H1 (cell line): ENCODE data around the gene VIPAS39. TPM values are rescaled to one million over a fixed set of nuclear protein-coding genes. Genes with fewer than 3 reads are reported as not detected.

ENCODE experiments used
- CTCF ChIA-PET: fragments of 300-600 bp; sonication (Branson Sonifier 250); formaldehyde crosslinking; loops from one replicate; lab custom pipeline; 2021; ENCODE audit not compliant: partially characterized antibody; lab: Charles Lee
- POLR2A ChIA-PET: fragments of 300-600 bp; sonication (Branson Sonifier 250); formaldehyde crosslinking; loops from one replicate; lab custom pipeline; 2021; ENCODE audit warnings: inconsistent platforms; ENCODE audit not compliant: partially characterized antibody; lab: Charles Lee
- DNase-seq, 2 experiments: peaks; one replicate each; pipeline versions ENCODE4 v3.0.0 to v3.0.0-alpha.2; 2010 to 2022; ENCODE audit warnings: low spot score in 2 of 2, low read depth in 1 of 2, mixed read lengths in 1 of 2
- FAIRE-seq: peaks from 2 replicates; lab custom pipeline; 2011; peaks lifted over from hg19 to GRCh38; lab: Jason Lieb, UNC
- H2AFZ ChIP-seq: 2 replicates; pipeline ENCODE4 v1.8.1; 2012; ENCODE audit warnings: low read length, inconsistent platforms
- H2AK5ac ChIP-seq: 2 replicates; pipeline ENCODE4 v1.6.1; 2013; ENCODE audit warnings: low read depth, low read length
- H2BK120ac ChIP-seq: replicated peaks from 2 replicates; pipeline ENCODE3; 2013; ENCODE audit warnings: low read depth, low read length, inconsistent platforms
- H2BK12ac ChIP-seq: 2 replicates; pipeline ENCODE4 v1.6.1; 2013; ENCODE audit warnings: low read depth, low read length
- H2BK15ac ChIP-seq: 2 replicates; pipeline ENCODE4 v1.6.1; 2013; ENCODE audit warnings: low read length
- H2BK20ac ChIP-seq: 2 replicates; pipeline ENCODE4 v1.6.1; 2013; ENCODE audit warnings: low read length
- H2BK5ac ChIP-seq: 2 replicates; pipeline ENCODE4 v1.6.1; 2013; ENCODE audit warnings: low read depth, low read length
- H3K14ac ChIP-seq: 2 replicates; pipeline ENCODE4 v1.6.1; 2013; ENCODE audit warnings: inconsistent platforms; ENCODE audit not compliant: insufficient read length
- H3K18ac ChIP-seq: 2 replicates; pipeline ENCODE4 v1.6.1; 2013; ENCODE audit warnings: low read length; ENCODE audit errors: extremely low read depth
- H3K23ac ChIP-seq: 2 replicates; pipeline ENCODE4 v1.6.1; 2013; ENCODE audit warnings: inconsistent platforms; ENCODE audit not compliant: insufficient read length
- H3K23me2 ChIP-seq: 2 replicates; pipeline ENCODE4 v1.6.1; 2013; ENCODE audit warnings: low read depth, low read length
- H3K27ac ChIP-seq: 2 replicates; pipeline ENCODE4 v1.6.1; 2011; ENCODE audit warnings: low read depth, low read length, inconsistent platforms
- H3K27me3 ChIP-seq, 4 experiments: replicated peaks in 1 of 4; 1 replicate in 1 of 4; 2 replicates in 3 of 4; pipeline versions ENCODE4 v1.6.1 to v1.8.1; 2011 to 2013; ENCODE audit warnings: low read length in 3 of 4, mild to moderate bottlenecking in 3 of 4, inconsistent platforms in 2 of 4, mixed read lengths in 2 of 4, moderate library complexity in 1 of 4; ENCODE audit not compliant: control insufficient read depth in 3 of 4, insufficient read depth in 3 of 4; ENCODE audit errors: extremely low read depth in 1 of 4
- H3K36me3 ChIP-seq, 4 experiments: 2 replicates each; pipeline versions ENCODE4 v1.6.1 to v1.8.1; 2011 to 2013; ENCODE audit warnings: mild to moderate bottlenecking in 4 of 4, low read length in 3 of 4, moderate library complexity in 2 of 4, control low read depth in 1 of 4, inconsistent platforms in 1 of 4; ENCODE audit not compliant: insufficient read depth in 4 of 4, control insufficient read depth in 2 of 4
- H3K4ac ChIP-seq: replicated peaks from 2 replicates; pipeline ENCODE3; 2013; ENCODE audit warnings: low read length, low read depth, mixed read lengths, inconsistent platforms; ENCODE audit not compliant: insufficient read length
- H3K4me1 ChIP-seq, 4 experiments: replicated peaks in 1 of 4; 1 replicate in 1 of 4; 2 replicates in 3 of 4; pipeline versions ENCODE4 v1.6.1 to v1.8.1; 2011 to 2013; ENCODE audit warnings: low read length in 3 of 4, inconsistent platforms in 2 of 4, mixed read lengths in 1 of 4; ENCODE audit not compliant: insufficient read depth in 4 of 4, control insufficient read depth in 3 of 4
- H3K4me2 ChIP-seq, 2 experiments: 2 replicates each; pipeline versions ENCODE4 v1.6.1 to v1.8.1; 2011 to 2013; ENCODE audit warnings: low read depth in 2 of 2, low read length in 2 of 2, control low read depth in 1 of 2, inconsistent platforms in 1 of 2, mild to moderate bottlenecking in 1 of 2; ENCODE audit not compliant: insufficient read depth in 1 of 2
- H3K4me3 ChIP-seq, 4 experiments: fragments of 200-600, 300-600 bp in 1 of 4; sonication (generic), shearing (Covaris generic), sonication (Bioruptor Twin) in 1 of 4; 2 replicates each; pipeline versions ENCODE4 v1.5.1 to v1.8.1; 2011 to 2016; ENCODE audit warnings: low read length in 4 of 4, low read depth in 3 of 4, control low read depth in 2 of 4, inconsistent platforms in 2 of 4, mild to moderate bottlenecking in 2 of 4, mixed read lengths in 1 of 4, moderate library complexity in 1 of 4; ENCODE audit not compliant: insufficient read depth in 2 of 4; ENCODE audit errors: extremely low read depth in 1 of 4
- H3K56ac ChIP-seq: replicated peaks from 2 replicates; pipeline ENCODE3; 2013; ENCODE audit warnings: low read depth, mild to moderate bottlenecking, mixed read lengths, low read length, inconsistent platforms; ENCODE audit not compliant: insufficient read length
- H3K79me1 ChIP-seq: 2 replicates; pipeline ENCODE4 v1.6.1; 2013; ENCODE audit warnings: low read depth, low read length, control low read depth
- H3K79me2 ChIP-seq, 2 experiments: 2 replicates each; pipeline versions ENCODE4 v1.6.1 to v1.8.1; 2012 to 2013; ENCODE audit warnings: low read length in 2 of 2, mild to moderate bottlenecking in 2 of 2, inconsistent platforms in 1 of 2; ENCODE audit not compliant: insufficient read depth in 2 of 2, control insufficient read depth in 1 of 2
- H3K9ac ChIP-seq, 4 experiments: replicated peaks in 1 of 4; 1 replicate in 1 of 4; 2 replicates in 3 of 4; pipeline versions ENCODE4 v1.6.1 to v1.8.1; 2011 to 2013; ENCODE audit warnings: low read depth in 3 of 4, low read length in 3 of 4, control low read depth in 2 of 4, mild to moderate bottlenecking in 2 of 4, moderate library complexity in 2 of 4, inconsistent platforms in 1 of 4; ENCODE audit errors: extremely low read depth in 1 of 4
- H3K9me3 ChIP-seq, 2 experiments: 2 replicates each; pipeline versions ENCODE4 v1.6.1 to v1.8.1; 2012 to 2013; ENCODE audit warnings: mild to moderate bottlenecking in 2 of 2, moderate library complexity in 2 of 2, control low read depth in 1 of 2, inconsistent platforms in 1 of 2, low read depth in 1 of 2, low read length in 1 of 2, mixed read lengths in 1 of 2; ENCODE audit not compliant: insufficient read depth in 2 of 2
- H4K20me1 ChIP-seq, 2 experiments: replicated peaks in 1 of 2; 2 replicates each; pipeline versions ENCODE3 to v1.8.1; 2011 to 2013; ENCODE audit warnings: inconsistent platforms in 2 of 2, low read length in 2 of 2, mild to moderate bottlenecking in 1 of 2; ENCODE audit not compliant: insufficient read depth in 2 of 2, control insufficient read depth in 1 of 2
- H4K5ac ChIP-seq: 2 replicates; pipeline ENCODE4 v1.6.1; 2013; ENCODE audit warnings: low read length, low read depth, mixed read lengths, inconsistent platforms; ENCODE audit not compliant: insufficient read length
- H4K8ac ChIP-seq: 2 replicates; pipeline ENCODE4 v1.8.0; 2013; ENCODE audit warnings: mild to moderate bottlenecking, moderate library complexity, low read length, inconsistent platforms; ENCODE audit not compliant: insufficient read depth; ENCODE audit errors: extremely low read depth
- H4K91ac ChIP-seq: replicated peaks from 2 replicates; pipeline ENCODE3; 2013; ENCODE audit warnings: low read length, mixed read lengths, inconsistent platforms; ENCODE audit not compliant: insufficient read length
- BCL11A ChIP-seq, 2 experiments: IDR thresholded peaks; one replicate each; pipeline ENCODE4 v1.6.1; 2011; ENCODE audit warnings: low read depth in 2 of 2, low read length in 2 of 2, mild to moderate bottlenecking in 2 of 2
- CBX5 ChIP-seq: fragments of 300-800, 300-1000 bp; sonication (generic); IDR thresholded peaks from 2 replicates; pipeline ENCODE4 v1.7.1; 2016; ENCODE audit warnings: antibody characterized with exemption, low read length, low read depth
- CEBPB ChIP-seq: IDR thresholded peaks from 2 replicates; pipeline ENCODE4 v1.6.1; 2012; ENCODE audit warnings: low read depth, low read length
- CHD2 ChIP-seq: IDR thresholded peaks from 2 replicates; pipeline ENCODE4 v1.6.1; 2012; ENCODE audit warnings: low read length, improper control_type of control experiment
- CTBP2 ChIP-seq: IDR thresholded peaks from 2 replicates; pipeline ENCODE4 v1.7.0; 2011; ENCODE audit warnings: borderline replicate concordance, mild to moderate bottlenecking, moderate library complexity, mixed read lengths, low read length; ENCODE audit not compliant: insufficient read depth, insufficient read length
- HDAC2 ChIP-seq, 2 experiments: fragments of 300-600 bp in 1 of 2; sonication (generic) in 1 of 2; IDR thresholded peaks; 2 replicates each; pipeline ENCODE4 v1.6.1; 2011 to 2012; ENCODE audit warnings: low read depth in 2 of 2, low read length in 2 of 2, mild to moderate bottlenecking in 2 of 2, moderate library complexity in 2 of 2, borderline replicate concordance in 1 of 2, inconsistent platforms in 1 of 2
- HDAC6 ChIP-seq: IDR thresholded peaks from one replicate; pipeline ENCODE4 v1.7.1; 2012; ENCODE audit warnings: low read depth, mild to moderate bottlenecking, inconsistent platforms, low read length, moderate library complexity
- KDM1A ChIP-seq: fragments of 200-600, 300-600 bp; sonication (generic); IDR thresholded peaks from 2 replicates; pipeline ENCODE4 v1.7.1; 2016; ENCODE audit warnings: mild to moderate bottlenecking, low read length, borderline replicate concordance
- PHF8 ChIP-seq: fragments of 200-600 bp; sonication (generic); conservative IDR thresholded peaks from 2 replicates; pipeline ENCODE4 v1.7.1; 2012; ENCODE audit warnings: low read depth, mild to moderate bottlenecking, inconsistent platforms, low read length, moderate library complexity
- POLR2A ChIP-seq, 2 experiments: IDR thresholded peaks; 1 replicate in 1 of 2; 2 replicates in 1 of 2; pipeline ENCODE4 v1.6.1; 2011; ENCODE audit warnings: low read depth in 2 of 2, low read length in 2 of 2, mild to moderate bottlenecking in 2 of 2; ENCODE audit errors: control extremely low read depth in 1 of 2
- POLR2AphosphoS5 ChIP-seq: IDR thresholded peaks from 2 replicates; pipeline ENCODE4 v1.6.1; 2011; ENCODE audit warnings: low read depth, low read length
- SAP30 ChIP-seq: fragments of 300-600 bp; sonication (generic); IDR thresholded peaks from 2 replicates; pipeline ENCODE4 v1.7.1; 2012; ENCODE audit warnings: low read length, moderate library complexity, mild to moderate bottlenecking, inconsistent platforms; ENCODE audit not compliant: insufficient read depth, insufficient replicate concordance
- TAF7 ChIP-seq: optimal IDR thresholded peaks from 2 replicates; pipeline ENCODE3; 2011; ENCODE audit warnings: low read depth, mild to moderate bottlenecking, inconsistent platforms, low read length, moderate library complexity, borderline replicate concordance
- TEAD4 ChIP-seq: IDR thresholded peaks from 2 replicates; pipeline ENCODE4 v1.6.1; 2012; ENCODE audit warnings: low read depth, low read length, inconsistent platforms, mixed read lengths
- ZNF274 ChIP-seq: IDR thresholded peaks from 2 replicates; pipeline ENCODE4 v1.7.0; 2012; ENCODE audit warnings: low read length, borderline replicate concordance; ENCODE audit errors: extremely low read depth
- WGBS, 2 experiments: shearing (Covaris generic) in 1 of 2; methylation state at CpG; one replicate each; pipeline versions ENCODE4 v1.1.6 to v1.1.7; 2013 to 2015; ENCODE audit warnings: low lambda C conversion rate in 2 of 2, mixed read lengths in 2 of 2, inconsistent platforms in 1 of 2, low coverage in 1 of 2, missing lambda C conversion rate in 1 of 2; ENCODE audit not compliant: insufficient replicate concordance in 2 of 2, insufficient coverage in 1 of 2, insufficient read length in 1 of 2; ENCODE audit errors: extremely low coverage in 1 of 2, missing lambda C conversion rate in 1 of 2; 5-methylcytosine and 5-hydroxymethylcytosine counted together
- polyA plus RNA-seq, 7 experiments: library from polyadenylated mRNA; depleted of rRNA in 3 of 7; stranded (reverse) in 5 of 7; unstranded in 2 of 7; fragments of >200 nt in 5 of 7; fragments of 200-250 nt in 2 of 7; gene quantifications; 1 replicate in 5 of 7; 2 replicates in 1 of 7; 4 replicates in 1 of 7; pipeline versions ENCODE4 v1.2.1 to v1.2.3, GENCODE V29; 2011 to 2013; ENCODE audit warnings: missing spikeins in 2 of 7, mixed read lengths in 2 of 7
- total RNA-seq: library from RNA; stranded (reverse); fragmentation: NEBNext Ultra II Directional; extraction: Animal tissue kit (Norgen Biotek cat#: 25700); gene quantifications from 2 replicates; pipeline ENCODE4 v1.2.1, GENCODE V29; 2021

The VIPAS39 gene
- total and polyA plus RNA-seq, 2 of the 8 experiments (the other 6 are each of a cell fraction or from before 2014, with no cell fraction given), result 19.6 to 20.6 TPM

DNA sequence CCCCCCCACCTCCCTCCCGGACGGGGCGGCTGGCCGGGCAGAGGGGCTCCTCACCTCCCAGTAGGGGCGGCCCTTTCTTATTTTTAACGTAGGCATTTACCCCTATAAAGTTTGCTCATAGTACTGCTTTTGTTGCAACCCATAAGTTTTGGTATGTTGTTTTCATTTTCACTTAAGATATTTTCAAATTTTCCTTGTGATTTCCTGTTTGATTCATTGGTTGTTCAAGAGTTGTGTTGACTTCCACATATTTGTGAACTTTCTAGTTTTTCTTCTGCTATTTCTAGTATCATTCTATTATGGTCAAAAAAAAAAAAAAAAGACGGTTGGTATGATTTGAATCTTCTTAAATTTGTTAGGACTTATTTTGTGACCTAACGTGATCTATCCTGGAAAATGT lies 40.6 kb downstream of the VIPAS39 start:
- H3K27ac ChIP-seq, result no peak overlapping the region
- ChIA-PET CTCF (no interaction called here), POLR2A (no interaction called here)
- H3K56ac ChIP-seq, result no peak overlapping the region
- H3K36me3 ChIP-seq, result peaks cover 0 to 6% (median 0%) of the 10 kb centered on the region in 4 experiments; a peak in 2 of 8 replicates
- no peak overlapping the region for H3K4me2 ChIP-seq
- no peak overlapping the region for H2AK5ac ChIP-seq
- no peak overlapping the region for H2BK20ac ChIP-seq
- H3K9ac ChIP-seq, result no peak overlapping the region
- H3K4me1 ChIP-seq, result no peaks in the 10 kb centered on the region
- FAIRE-seq (no peak), DNase-seq (no peak)
- H2BK12ac ChIP-seq, result no peak overlapping the region
- no peak overlapping the region for H2BK5ac ChIP-seq
- no peaks in the 10 kb centered on the region for H4K20me1 ChIP-seq
- no peak overlapping the region for H2BK15ac ChIP-seq
- H3K4ac ChIP-seq, result no peak overlapping the region
- no peak overlapping the region for H3K23ac ChIP-seq
- H4K5ac ChIP-seq, result no peak overlapping the region
- H2AFZ ChIP-seq, result no peak overlapping the region
- no peaks in the 10 kb centered on the region for H3K79me1 ChIP-seq
- no peak overlapping the region for H4K8ac ChIP-seq
- no peak overlapping the region for H3K14ac ChIP-seq
- H2BK120ac ChIP-seq, result no peak overlapping the region
- H3K79me2 ChIP-seq, result no peaks in the 10 kb centered on the region
- H3K18ac ChIP-seq, result no peak overlapping the region
- H3K9me3 ChIP-seq, result peaks cover 5 to 12% of the 10 kb centered on the region in 2 experiments; a peak in 3 of 4 replicates
- WGBS, 2 experiments, result 86% methylated on average over 5 of the region's 8 CpGs; no CpG with 5 or more reads in 1 of the 2 experiments
- no peaks in the 10 kb centered on the region for H3K23me2 ChIP-seq
- no peak overlapping the region for H4K91ac ChIP-seq
- H3K27me3 ChIP-seq, result no peaks in the 10 kb centered on the region
- H3K4me3 ChIP-seq, result no peak overlapping the region
- TF ChIP-seq CHD2 (no peak), SAP30 (no peak), CBX5 (no peak), CTBP2 (no peak), BCL11A (IDR thresholded peaks at IDR 0.05; ENCODE audit: low read depth in 2 of 2, low read length in 2 of 2) (no peak), TEAD4 (no peak), CEBPB (no peak), ZNF274 (no peak), PHF8 (no peak), KDM1A (no peak), POLR2A (IDR thresholded peaks at IDR 0.05; ENCODE audit: control extremely low read depth in 1 of 2, low read depth in 2 of 2, low read length in 2 of 2) (no peak), HDAC2 (IDR thresholded peaks at IDR 0.05; ENCODE audit: borderline replicate concordance in 1 of 2, low read depth in 2 of 2, low read length in 2 of 2) (no peak), POLR2AphosphoS5 (no peak), TAF7 (no peak), HDAC6 (no peak)
